Epithelial cell of esophagus (primary cell): ENCODE results near the gene MACROH2A1.

Source experiments
- DNase-seq: peaks from one replicate; pipeline ENCODE4 v3.0.0; 2010; ENCODE audit warnings: low read depth
- H3K4me3 ChIP-seq: 2 replicates; pipeline ENCODE4 v1.5.1; 2011; ENCODE audit warnings: mild to moderate bottlenecking, low read length, control low read depth
- TF ChIP-seq, protein P1 (sequence below): IDR thresholded peaks from 2 replicates; pipeline ENCODE4 v1.5.1; 2011; ENCODE audit warnings: low read depth, mild to moderate bottlenecking, low read length, control low read depth, inconsistent platforms; ENCODE audit not compliant: insufficient read depth; ENCODE audit errors: missing control alignments

MACROH2A1 gene

DNA sequence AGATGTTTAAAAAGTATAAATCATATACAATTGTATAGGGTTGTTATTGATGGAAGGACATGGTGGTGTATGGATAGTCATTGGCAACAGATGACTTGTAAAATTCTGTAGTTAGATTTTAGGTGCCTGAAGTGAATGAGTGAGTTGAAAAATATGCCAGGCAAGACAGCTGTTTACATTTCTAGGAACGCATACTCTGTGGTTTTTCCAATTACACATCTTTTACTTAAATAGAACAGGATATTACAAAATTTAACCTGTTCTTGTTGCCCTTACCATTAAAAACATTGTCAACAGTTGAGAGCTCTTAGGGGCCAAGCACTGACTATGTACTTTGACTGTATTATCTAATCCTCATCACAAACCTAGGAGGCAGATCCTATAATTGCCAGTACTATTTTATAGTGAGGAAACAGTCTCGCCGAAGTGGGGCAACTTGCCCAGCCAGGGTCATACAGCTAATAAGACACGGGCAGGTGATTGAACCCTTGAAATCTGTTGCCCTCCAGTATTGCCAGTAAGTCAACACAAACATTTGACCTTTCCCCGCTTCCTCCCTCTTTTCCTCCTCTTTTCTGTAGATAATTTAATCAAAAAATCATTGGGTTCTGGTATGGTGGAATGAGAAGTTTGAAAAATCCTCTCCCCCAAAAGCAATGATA lies 88.6 kb downstream of the MACROH2A1 start:
- TF ChIP-seq, protein P1, sequence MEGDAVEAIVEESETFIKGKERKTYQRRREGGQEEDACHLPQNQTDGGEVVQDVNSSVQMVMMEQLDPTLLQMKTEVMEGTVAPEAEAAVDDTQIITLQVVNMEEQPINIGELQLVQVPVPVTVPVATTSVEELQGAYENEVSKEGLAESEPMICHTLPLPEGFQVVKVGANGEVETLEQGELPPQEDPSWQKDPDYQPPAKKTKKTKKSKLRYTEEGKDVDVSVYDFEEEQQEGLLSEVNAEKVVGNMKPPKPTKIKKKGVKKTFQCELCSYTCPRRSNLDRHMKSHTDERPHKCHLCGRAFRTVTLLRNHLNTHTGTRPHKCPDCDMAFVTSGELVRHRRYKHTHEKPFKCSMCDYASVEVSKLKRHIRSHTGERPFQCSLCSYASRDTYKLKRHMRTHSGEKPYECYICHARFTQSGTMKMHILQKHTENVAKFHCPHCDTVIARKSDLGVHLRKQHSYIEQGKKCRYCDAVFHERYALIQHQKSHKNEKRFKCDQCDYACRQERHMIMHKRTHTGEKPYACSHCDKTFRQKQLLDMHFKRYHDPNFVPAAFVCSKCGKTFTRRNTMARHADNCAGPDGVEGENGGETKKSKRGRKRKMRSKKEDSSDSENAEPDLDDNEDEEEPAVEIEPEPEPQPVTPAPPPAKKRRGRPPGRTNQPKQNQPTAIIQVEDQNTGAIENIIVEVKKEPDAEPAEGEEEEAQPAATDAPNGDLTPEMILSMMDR: no peak

GRCh38 chr5:135309391-135310327 lies 89.4 kb downstream of the MACROH2A1 start:
- no peak overlapping the region for H3K4me3 ChIP-seq
- peak; percentile 36 for DNase-seq
- TF ChIP-seq, protein P1: no peak

More for the DNA sequence above, 88.6 kb downstream of the MACROH2A1 start:
- no peak overlapping the region for H3K4me3 ChIP-seq
- DNase-seq: peak; percentile 52

DNA sequence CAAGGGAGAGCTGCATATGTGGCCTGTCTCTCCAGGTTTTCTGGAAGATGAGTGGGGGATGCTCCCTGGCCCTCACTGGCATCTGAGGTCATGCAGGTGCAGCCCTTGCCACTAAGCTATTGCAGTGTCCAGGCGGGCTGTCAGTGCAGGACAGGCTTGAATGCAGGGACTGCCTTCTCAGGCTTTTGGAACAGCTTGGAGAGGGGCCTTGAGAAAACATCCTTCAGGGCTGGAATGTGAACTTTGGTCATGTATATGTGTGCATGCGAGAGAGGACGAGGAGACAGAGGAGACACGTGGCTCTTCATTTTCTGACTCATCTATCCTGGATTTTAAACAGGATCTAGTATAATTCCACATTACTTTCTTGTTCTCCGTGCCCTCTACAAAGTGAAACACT lies 90.3 kb downstream of the MACROH2A1 start:
- DNase-seq: no peak

DNA sequence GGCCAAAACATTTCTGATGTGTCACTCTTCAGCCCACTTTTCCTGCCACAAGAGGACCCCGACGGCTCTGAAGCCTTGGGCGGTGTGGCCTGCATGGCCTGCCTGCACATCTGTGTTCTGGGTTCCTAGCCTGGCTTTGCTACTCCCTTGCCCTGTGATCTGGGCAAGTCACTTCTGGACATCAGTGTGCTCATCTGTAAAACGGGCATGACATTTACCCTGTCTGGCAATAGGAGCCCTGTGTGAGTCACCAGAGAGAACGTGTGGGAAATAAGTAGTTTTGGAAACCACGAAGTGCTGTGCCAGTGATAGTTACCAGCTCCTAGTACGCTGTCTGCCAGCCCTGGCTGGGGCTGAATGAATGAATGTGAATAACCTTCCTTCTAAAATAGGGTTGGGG lies 90.8 kb downstream of the MACROH2A1 start:
- DNase-seq: no peak
- no peak overlapping the region for H3K4me3 ChIP-seq
- TF ChIP-seq, protein P1: no peak

More for the DNA sequence above, 90.3 kb downstream of the MACROH2A1 start:
- TF ChIP-seq, protein P1: no peak
- H3K4me3 ChIP-seq: no peak overlapping the region

DNA sequence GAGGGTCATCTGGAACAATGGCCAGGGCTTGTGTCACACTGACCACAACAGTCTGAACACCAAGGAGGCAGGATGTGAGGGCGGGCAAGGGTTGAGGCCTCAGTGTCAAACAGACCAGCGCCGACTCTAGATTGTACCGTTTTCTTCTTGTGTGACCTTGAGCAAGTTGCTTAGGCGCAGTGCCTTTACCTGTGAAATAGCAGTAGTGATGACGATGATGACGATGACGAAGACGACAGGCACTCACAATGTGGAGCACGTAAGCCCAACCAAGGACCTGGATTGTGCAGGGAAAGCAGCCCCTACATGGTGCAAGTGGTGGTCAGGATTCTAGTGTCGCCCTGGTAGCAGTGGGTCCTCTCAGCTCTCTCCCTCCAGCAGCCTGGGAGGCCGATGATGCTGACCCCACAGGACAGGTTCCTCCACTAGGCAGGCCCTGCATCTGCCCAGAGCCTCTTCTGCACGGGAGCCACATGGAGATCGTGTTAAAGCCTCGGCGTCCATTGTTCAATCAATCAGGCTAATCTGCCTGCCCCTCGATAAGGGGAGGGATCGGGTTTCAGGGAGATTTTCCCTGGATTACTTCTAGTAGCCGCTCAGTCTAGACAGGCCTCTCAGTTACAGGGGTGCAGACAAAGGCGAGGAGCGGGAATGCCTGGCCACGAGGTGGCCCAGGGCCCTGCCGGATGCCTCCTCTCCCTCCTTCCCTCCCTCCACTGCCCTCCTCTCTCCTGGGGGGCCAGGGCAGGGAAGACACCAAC lies 91.7 kb downstream of the MACROH2A1 start:
- TF ChIP-seq, protein P1: no peak
- no peak overlapping the region for H3K4me3 ChIP-seq
- no peak for DNase-seq

DNA sequence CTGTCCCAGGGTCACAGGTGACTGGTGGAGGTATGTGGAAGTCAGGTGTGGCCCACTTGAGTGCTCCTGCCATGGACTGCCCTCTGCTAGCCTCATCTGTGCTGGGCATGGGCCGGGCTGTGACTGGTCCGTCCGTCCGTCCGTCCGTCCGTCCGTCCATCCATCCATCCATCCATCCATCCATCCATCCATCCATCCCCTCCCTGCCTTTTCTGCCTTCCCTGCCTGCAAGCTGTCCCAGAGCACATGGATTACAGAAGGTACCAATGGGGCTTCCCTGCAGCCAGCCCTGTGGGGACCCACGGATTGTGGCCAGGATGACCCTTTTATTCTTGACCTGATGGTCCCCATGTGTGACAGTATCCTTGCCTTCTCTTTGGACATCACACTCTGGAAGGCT lies 92.5 kb downstream of the MACROH2A1 start:
- TF ChIP-seq, protein P1: no peak
- H3K4me3 ChIP-seq: no peak overlapping the region
- DNase-seq: no peak
